ENCODE data around the gene NUMBL.
A peak's percentile ranks its signal among the peaks of the same experiment; 100 is the strongest.
"Not testable (repeated sequence)": the region's sequence is repeated elsewhere in the genome, so short reads cannot be mapped to it uniquely, and the experiment has no call there.

The NUMBL gene

DNA sequence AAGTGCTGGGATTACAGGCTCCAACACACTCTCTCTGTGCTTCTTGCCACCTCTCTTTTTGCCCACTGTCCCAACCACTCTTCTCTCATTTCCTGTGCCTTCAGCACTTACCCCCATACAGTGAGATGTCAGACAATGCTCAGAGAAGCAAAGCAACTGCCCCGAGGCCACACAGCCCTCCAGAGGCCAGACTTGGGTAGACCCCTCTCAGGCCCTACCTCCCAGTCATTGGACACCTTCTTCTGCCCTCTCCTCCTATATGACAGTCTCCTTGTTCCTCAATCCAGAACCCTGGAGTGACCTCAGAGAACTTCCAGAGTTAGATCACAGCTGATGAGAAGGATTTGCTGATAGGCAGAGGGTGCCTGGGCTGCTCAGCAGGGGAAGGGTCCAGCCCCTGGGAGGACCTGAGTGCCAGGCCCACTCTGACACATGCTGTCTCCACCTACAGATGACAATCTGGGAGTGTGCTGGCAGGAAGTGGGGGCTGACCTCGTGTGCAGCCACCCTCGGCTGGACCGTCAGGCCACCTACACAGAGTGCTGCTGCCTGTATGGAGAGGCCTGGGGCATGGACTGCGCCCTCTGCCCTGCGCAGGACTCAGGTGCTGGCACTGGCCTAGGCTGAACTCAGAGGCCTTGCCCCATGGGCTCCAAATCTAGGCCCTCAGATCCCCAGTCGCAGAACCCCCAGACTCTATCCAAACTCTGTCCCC is 64.9 kb downstream of the NUMBL start:
- DNase-seq = peak; percentile 38

DNA sequence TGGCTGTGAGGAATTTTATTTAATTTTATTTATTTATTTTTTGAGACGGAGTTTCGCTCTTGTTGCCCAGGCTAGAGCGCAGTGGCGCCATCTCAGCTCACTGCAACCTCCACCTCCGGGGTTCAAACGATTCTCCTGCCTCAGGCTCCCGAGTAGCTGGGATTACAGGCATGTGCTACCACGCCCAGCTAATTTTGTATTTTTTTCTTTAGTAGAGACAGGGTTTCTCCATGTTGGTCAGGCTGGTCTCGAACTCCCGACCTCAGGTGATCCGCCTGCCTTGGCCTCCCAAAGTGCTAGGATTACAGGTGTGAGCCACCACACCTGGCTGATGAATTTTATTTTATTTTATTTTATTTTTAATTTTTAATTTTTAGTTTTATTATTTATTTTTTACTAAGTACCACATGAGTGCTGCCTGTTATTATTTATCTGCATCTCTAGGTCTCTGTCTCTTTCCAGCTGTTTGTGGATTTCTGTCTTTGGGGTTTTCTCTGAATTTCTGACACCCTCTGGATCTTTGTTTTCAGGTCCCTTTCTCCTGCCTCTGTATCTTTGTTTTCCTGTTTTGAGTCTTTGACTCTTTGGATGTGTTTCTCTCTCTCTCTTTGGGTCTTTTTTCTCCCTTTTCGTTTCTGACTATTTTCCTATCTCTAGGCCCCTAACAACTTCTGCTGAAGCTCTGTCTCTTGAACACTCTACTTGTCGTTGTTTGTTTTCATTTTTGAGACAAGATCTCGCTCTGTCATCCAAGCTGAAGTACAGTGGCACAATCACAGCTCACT is 65.9 kb downstream of the NUMBL start:
- not testable (repeated sequence) for DNase-seq

DNA sequence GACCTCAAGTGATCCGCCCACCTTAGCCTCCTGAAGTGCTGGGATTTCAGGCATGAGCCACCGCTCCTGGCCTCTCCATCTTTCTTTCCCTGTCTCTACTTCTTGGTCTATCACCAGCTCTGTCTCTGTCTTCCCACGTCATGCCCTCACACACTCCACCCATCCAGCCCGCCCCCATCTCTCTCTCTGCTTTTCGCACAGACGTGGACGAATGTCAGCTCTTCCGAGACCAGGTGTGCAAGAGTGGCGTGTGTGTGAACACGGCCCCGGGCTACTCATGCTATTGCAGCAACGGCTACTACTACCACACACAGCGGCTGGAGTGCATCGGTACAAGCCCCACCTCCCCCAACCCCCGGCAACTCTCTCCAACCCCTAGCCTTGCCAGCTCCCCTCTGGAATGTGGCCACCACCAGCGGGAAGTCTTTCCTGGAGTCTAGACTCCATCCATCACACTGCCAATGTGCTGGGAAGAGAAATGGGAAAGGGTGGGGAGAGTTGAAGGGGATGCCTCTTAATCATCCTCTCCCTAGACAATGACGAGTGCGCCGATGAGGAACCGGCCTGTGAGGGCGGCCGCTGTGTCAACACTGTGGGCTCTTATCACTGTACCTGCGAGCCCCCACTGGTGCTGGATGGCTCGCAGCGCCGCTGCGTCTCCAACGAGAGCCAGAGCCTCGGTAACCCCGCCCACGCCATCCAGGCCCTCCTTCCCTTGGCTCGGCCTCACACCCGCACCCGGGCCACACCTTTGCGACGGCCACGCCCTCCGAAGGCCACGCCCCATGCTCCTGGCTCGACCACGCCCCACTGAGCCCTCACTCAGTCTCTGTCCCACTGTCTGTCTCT is 66.8 kb downstream of the NUMBL start:
- DNase-seq = no peak

DNA sequence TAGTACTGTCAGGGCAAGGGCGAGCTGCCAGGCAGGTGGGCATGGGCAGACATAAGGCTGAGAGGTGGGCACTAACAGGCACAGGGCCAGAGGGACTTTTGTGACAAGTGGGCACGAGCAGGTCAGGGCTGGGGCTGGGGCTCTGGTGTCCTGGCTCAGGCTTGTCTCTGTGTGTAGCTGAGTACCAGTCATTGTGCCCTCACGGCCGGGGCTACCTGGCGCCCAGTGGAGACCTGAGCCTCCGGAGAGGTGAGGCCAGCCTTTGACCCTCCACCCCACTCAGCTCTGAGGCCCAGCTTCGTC is 67.7 kb downstream of the NUMBL start:
- no peak for DNase-seq

DNA sequence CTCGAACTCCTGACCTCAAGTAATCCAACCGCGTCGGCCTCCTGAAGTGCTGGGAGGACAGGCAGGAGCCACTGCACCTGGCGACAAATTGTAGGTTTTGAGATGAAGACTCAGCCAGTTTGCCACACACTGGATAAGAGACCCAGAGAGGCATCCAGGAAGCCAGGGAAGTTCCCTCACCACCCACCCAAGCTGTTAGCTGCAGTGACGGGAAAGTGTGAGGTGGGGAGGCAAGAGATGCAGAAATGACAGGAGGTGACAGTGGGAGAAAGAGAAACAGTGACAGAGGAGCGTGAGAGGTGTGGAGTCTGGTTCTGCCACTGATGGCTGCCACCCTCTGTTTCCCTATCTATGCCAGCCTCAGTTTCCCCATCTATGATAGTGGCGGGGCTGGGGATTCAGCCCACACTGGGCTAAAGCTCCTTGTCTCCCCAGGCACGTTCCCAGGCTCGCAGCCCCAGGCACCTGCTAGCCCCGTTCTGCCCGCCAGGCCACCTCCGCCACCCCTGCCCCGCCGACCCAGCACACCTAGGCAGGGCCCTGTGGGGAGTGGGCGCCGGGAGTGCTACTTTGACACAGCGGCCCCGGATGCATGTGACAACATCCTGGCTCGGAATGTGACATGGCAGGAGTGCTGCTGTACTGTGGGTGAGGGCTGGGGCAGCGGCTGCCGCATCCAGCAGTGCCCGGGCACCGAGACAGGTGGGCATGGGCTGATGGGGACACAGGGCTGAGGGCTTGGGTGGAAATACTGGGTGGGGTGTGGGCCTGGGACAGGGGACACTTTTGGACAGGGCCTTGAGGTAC is 68.3 kb downstream of the NUMBL start:
- no peak for DNase-seq

DNA sequence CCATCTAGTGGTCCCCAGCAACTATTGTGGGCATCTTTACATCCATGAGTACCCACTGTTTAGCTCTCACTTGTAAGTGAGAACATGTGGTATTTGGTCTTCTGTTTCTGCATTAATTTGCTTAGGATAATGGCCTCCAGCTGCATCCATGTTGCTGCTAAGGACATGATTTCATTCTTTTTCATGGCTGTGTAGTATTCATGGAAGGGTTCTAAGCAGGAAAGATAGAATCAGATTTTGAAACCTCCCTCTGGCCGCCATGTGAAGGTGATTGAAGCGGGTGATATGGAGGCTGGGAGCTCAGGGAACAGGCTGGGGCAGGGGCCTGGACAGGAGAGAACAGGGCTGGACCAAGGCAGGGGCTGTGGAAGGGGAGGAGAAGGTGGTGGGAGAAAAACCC is 69.2 kb downstream of the NUMBL start:
- DNase-seq = no peak

DNA sequence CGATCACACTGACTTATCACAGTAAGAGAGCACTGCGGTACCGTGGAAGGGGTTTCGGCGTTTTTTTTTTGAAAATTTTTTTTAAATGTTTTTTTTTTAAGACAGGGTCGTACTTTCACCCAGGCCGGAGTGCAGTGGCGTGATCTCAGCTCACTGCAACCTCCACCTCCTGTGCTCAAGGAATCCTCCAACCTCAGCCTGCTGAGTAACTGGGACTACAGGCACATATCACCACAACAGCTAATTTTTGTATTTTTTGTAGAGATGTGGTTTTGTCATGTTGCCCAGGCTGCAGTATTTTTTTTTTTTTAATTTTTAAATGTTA is 70.3 kb downstream of the NUMBL start:
- DNase-seq = no peak

DNA sequence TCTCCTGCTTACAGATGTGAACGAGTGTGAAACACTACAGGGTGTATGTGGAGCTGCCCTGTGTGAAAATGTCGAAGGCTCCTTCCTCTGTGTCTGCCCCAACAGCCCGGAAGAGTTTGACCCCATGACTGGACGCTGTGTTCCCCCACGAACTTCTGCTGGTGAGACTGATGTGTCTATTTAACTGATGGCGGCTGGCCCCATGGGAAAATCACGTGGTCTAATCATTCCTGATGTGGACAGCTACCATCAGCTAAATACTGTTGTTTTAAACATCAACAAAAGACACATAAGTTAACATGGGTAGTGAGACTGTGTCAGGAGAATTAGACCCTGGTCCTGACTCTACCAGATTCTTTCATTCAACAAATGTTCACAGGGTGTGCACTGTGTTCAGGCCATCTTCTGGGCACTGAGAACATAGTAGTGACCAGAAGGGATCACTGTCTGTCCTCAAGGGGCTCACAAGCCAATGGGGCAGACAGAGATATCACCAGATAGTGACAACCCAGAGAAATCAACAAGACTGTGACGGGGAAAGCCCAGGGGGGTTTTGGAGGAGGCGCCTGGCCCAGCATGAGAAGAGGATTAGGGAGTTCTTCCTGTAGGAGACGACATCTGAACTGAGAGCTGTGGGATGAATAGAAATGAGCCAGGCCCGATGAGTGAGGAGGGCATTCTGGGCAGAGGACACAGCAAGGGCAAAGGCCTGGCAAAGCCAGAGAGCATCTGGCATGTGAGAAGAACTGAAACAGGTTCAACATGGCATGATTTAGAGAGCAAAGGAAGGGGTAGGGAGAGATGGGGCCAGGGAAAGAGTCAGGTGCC is 70.9 kb downstream of the NUMBL start:
- no peak for DNase-seq

DNA sequence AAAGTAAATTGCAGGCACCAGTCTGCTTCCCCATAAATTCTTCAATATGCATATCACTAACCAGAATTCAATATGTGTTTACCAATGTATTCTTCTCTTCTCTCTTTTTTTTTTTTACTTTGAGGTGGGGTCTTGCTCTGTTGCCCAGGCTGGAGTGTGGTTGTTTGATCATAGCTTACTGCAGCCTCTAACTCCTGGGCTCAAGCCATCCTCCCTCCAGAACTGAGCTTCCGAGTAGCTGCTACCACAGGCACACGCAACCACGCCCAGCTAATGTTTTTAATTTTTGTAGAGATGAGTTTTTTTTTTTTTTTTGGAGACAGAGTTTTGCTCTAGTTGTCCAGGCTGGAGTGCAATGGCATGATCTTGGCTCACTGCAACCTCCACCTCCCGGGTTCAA is 72.5 kb downstream of the NUMBL start:
- DNase-seq = no peak

DNA sequence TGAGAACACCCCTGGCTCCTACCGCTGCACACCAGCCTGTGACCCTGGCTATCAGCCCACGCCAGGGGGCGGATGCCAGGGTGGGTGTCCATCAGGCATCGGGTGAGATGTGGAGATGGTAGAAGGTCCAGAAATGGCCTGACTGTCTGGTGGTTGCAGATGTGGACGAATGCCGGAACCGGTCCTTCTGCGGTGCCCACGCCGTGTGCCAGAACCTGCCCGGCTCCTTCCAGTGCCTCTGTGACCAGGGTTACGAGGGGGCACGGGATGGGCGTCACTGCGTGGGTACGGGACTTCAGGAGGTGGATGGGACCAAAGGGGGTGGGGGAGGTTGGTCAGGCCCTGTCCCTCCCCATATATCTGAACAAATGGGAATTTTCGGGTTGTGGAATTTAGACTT is 73.5 kb downstream of the NUMBL start:
- no peak for DNase-seq

DNA sequence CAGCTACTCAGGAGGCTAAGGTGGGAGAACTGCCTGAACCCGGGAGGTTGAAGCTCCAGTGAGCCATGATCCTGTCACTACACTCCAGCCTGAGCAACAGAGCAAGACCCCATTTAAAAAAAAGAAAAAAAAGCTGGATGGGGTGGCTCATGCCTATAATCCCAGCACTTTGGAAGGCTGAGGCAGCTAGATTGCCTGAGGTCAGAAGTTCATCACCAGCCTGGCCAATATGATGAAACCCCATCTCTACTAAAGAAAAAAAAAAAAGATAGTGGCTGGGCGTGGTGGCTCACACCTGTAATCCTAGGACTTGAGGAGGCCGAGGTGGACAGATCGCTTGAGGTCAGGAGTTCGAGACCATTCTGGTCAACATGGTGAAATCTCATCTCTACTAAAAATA is 74.3 kb downstream of the NUMBL start:
- DNase-seq = no peak

Measured in inflammatory macrophage treated with lipopolysaccharide for 4 hours (primary cell).